GM18499 (cell line): Measurements from ENCODE around the gene NCOR2.

Experiments used
- ATAC-seq: cut with Tn5 transposase; IDR thresholded peaks from one replicate; pipeline ENCODE4 v1.9.1; 2021; ENCODE audit warnings: moderate number of reproducible peaks; ENCODE audit not compliant: insufficient read depth, unreplicated experiment

Gene NCOR2

GRCh38 chr12:124578854-124579253 is 11.4 kb upstream of the NCOR2 start:
- ATAC-seq: no peak

- ATAC-seq: no peak
These were observed 11.0 kb upstream of the NCOR2 start for GRCh38 chr12:124578445-124578844.

- ATAC-seq: no peak
These were observed 10.6 kb upstream of the NCOR2 start for GRCh38 chr12:124577986-124578385.

GRCh38 chr12:124577374-124577773 is 10.0 kb upstream of the NCOR2 start:
- no peak for ATAC-seq

- ATAC-seq: no peak
These were observed 8.7 kb upstream of the NCOR2 start for GRCh38 chr12:124576061-124576650.

- ATAC-seq: no peak
These were observed 6.7 kb upstream of the NCOR2 start for GRCh38 chr12:124573839-124574786.

- no peak for ATAC-seq
These were observed 4.1 kb upstream of the NCOR2 start for GRCh38 chr12:124571556-124571955.

GRCh38 chr12:124570810-124571209 is 3.4 kb upstream of the NCOR2 start:
- no peak for ATAC-seq

- no peak for ATAC-seq
These were observed 2.1 kb upstream of the NCOR2 start for GRCh38 chr12:124569375-124570148.

- no peak for ATAC-seq
These were observed 1.3 kb upstream of the NCOR2 start for GRCh38 chr12:124568431-124569374.

- no peak for ATAC-seq
These were observed 411 bp upstream of the NCOR2 start for GRCh38 chr12:124567673-124568373.

GRCh38 chr12:124566161-124566996 is 1.0 kb downstream of the NCOR2 start:
- ATAC-seq: no peak

GRCh38 chr12:124565656-124566160 is 1.7 kb downstream of the NCOR2 start:
- ATAC-seq: no peak

GRCh38 chr12:124564971-124565491 is 2.4 kb downstream of the NCOR2 start:
- ATAC-seq: no peak

GRCh38 chr12:124564232-124564958 is 3.0 kb downstream of the NCOR2 start:
- ATAC-seq: no peak

GRCh38 chr12:124563809-124564208 is 3.6 kb downstream of the NCOR2 start:
- ATAC-seq: no peak

GRCh38 chr12:124563401-124563800 is 4.0 kb downstream of the NCOR2 start:
- no peak for ATAC-seq
